GM18526 (cell line): ENCODE data around the gene KCTD15.

Experiments
- POLR2A ChIP-seq: IDR thresholded peaks from 3 replicates; pipeline ENCODE4 v1.6.1; 2011; ENCODE audit not compliant: insufficient read length; ENCODE audit errors: extremely low read depth

KCTD15 gene

GRCh38 chr19:33779849-33780248 lies 16.8 kb upstream of the KCTD15 start:
- TF ChIP-seq POLR2A, result no peak

- no peak for TF ChIP-seq POLR2A
Measured at GRCh38 chr19:33780251-33780650, 16.4 kb upstream of the KCTD15 start.

- TF ChIP-seq POLR2A, result no peak
Measured at GRCh38 chr19:33780746-33781145, 15.9 kb upstream of the KCTD15 start.

GRCh38 chr19:33781415-33781935 lies 15.2 kb upstream of the KCTD15 start:
- no peak for TF ChIP-seq POLR2A

- TF ChIP-seq POLR2A, result no peak
Measured at GRCh38 chr19:33781996-33782395, 14.7 kb upstream of the KCTD15 start.

GRCh38 chr19:33784432-33784831 lies 12.2 kb upstream of the KCTD15 start:
- TF ChIP-seq POLR2A, result no peak

GRCh38 chr19:33785795-33786194 lies 10.9 kb upstream of the KCTD15 start:
- TF ChIP-seq POLR2A, result no peak

- TF ChIP-seq POLR2A, result no peak
Measured at GRCh38 chr19:33788676-33789075, 8.0 kb upstream of the KCTD15 start.

- TF ChIP-seq POLR2A, result no peak
Measured at GRCh38 chr19:33789344-33789743, 7.3 kb upstream of the KCTD15 start.

GRCh38 chr19:33794683-33795369 lies 1.8 kb upstream of the KCTD15 start:
- no peak for TF ChIP-seq POLR2A

GRCh38 chr19:33795370-33796163 lies 1.1 kb upstream of the KCTD15 start:
- TF ChIP-seq POLR2A, result no peak

- TF ChIP-seq POLR2A, result no peak
Measured at GRCh38 chr19:33797802-33798671, 1.4 kb downstream of the KCTD15 start.

GRCh38 chr19:33798681-33799111 lies 2.0 kb downstream of the KCTD15 start:
- TF ChIP-seq POLR2A, result no peak

- no peak for TF ChIP-seq POLR2A
Measured at GRCh38 chr19:33799476-33799875, 2.8 kb downstream of the KCTD15 start.

GRCh38 chr19:33800012-33800680 lies 3.5 kb downstream of the KCTD15 start:
- TF ChIP-seq POLR2A, result no peak

GRCh38 chr19:33801411-33801810 lies 4.7 kb downstream of the KCTD15 start:
- no peak for TF ChIP-seq POLR2A
